HG03442 (cell line): ENCODE results near the gene TIFAB.

Source experiments
- ATAC-seq: cut with Tn5 transposase; IDR thresholded peaks from one replicate; pipeline ENCODE4 v1.9.1; 2021; ENCODE audit warnings: mild to moderate bottlenecking, moderate library complexity; ENCODE audit not compliant: unreplicated experiment

TIFAB gene

GRCh38 chr5:135482381-135482933 lies 30.3 kb upstream of the TIFAB start:
- ATAC-seq, result no peak

GRCh38 chr5:135481909-135482311 lies 29.8 kb upstream of the TIFAB start:
- ATAC-seq, result no peak

GRCh38 chr5:135481387-135481786 lies 29.2 kb upstream of the TIFAB start:
- no peak for ATAC-seq

GRCh38 chr5:135480511-135480910 lies 28.4 kb upstream of the TIFAB start:
- no peak for ATAC-seq

GRCh38 chr5:135478938-135479337 lies 26.8 kb upstream of the TIFAB start:
- no peak for ATAC-seq

GRCh38 chr5:135477613-135478066 lies 25.5 kb upstream of the TIFAB start:
- ATAC-seq, result no peak

- ATAC-seq, result no peak
These were observed 24.7 kb upstream of the TIFAB start for GRCh38 chr5:135476615-135477581.

- no peak for ATAC-seq
These were observed 22.0 kb upstream of the TIFAB start for GRCh38 chr5:135473956-135474670.

GRCh38 chr5:135472141-135472540 lies 20.0 kb upstream of the TIFAB start:
- no peak for ATAC-seq

- no peak for ATAC-seq
These were observed 19.6 kb upstream of the TIFAB start for GRCh38 chr5:135471726-135472125.

- ATAC-seq, result no peak
These were observed 17.8 kb upstream of the TIFAB start for GRCh38 chr5:135469911-135470310.

GRCh38 chr5:135468541-135468940 lies 16.4 kb upstream of the TIFAB start:
- no peak for ATAC-seq

GRCh38 chr5:135467871-135468485 lies 15.8 kb upstream of the TIFAB start:
- ATAC-seq, result no peak

- ATAC-seq, result no peak
These were observed 15.0 kb upstream of the TIFAB start for GRCh38 chr5:135467051-135467625.

GRCh38 chr5:135466178-135467050 lies 14.3 kb upstream of the TIFAB start:
- ATAC-seq, result peak; percentile 68

GRCh38 chr5:135465391-135466122 lies 13.4 kb upstream of the TIFAB start:
- no peak for ATAC-seq

- ATAC-seq, result peak; percentile 55
These were observed 10.2 kb upstream of the TIFAB start for GRCh38 chr5:135462304-135462703.

GRCh38 chr5:135461481-135462151 lies 9.5 kb upstream of the TIFAB start:
- no peak for ATAC-seq
